HG02840 (cell line): ENCODE measurements around the gene MAPK12.

Experiments
- ATAC-seq: cut with Tn5 transposase; IDR thresholded peaks from one replicate; pipeline ENCODE4 v1.9.1; 2021; ENCODE audit warnings: mild to moderate bottlenecking, moderate library complexity, moderate number of reproducible peaks; ENCODE audit not compliant: unreplicated experiment, low FRiP score

Gene MAPK12

GRCh38 chr22:50299785-50300619 is 38.5 kb upstream of the MAPK12 start:
- ATAC-seq, result no peak

- ATAC-seq, result no peak
These were observed 37.7 kb upstream of the MAPK12 start for GRCh38 chr22:50298937-50299784.

- no peak for ATAC-seq
These were observed 36.8 kb upstream of the MAPK12 start for GRCh38 chr22:50298266-50298637.

GRCh38 chr22:50297510-50298265 is 36.2 kb upstream of the MAPK12 start:
- no peak for ATAC-seq

GRCh38 chr22:50296658-50297490 is 35.4 kb upstream of the MAPK12 start:
- ATAC-seq, result no peak

- ATAC-seq, result no peak
These were observed 32.8 kb upstream of the MAPK12 start for GRCh38 chr22:50294319-50294656.

GRCh38 chr22:50293441-50294318 is 32.2 kb upstream of the MAPK12 start:
- ATAC-seq, result no peak

- no peak for ATAC-seq
These were observed 31.4 kb upstream of the MAPK12 start for GRCh38 chr22:50292643-50293440.

GRCh38 chr22:50289942-50290630 is 28.6 kb upstream of the MAPK12 start:
- no peak for ATAC-seq

GRCh38 chr22:50289151-50289941 is 27.9 kb upstream of the MAPK12 start:
- ATAC-seq, result no peak

GRCh38 chr22:50287731-50288130 is 26.2 kb upstream of the MAPK12 start:
- no peak for ATAC-seq

- ATAC-seq, result no peak
These were observed 25.3 kb upstream of the MAPK12 start for GRCh38 chr22:50286701-50287318.

GRCh38 chr22:50286275-50286674 is 24.8 kb upstream of the MAPK12 start:
- no peak for ATAC-seq

- ATAC-seq, result no peak
These were observed 24.2 kb upstream of the MAPK12 start for GRCh38 chr22:50285568-50286229.

- no peak for ATAC-seq
These were observed 23.0 kb upstream of the MAPK12 start for GRCh38 chr22:50284479-50284878.

GRCh38 chr22:50283821-50284220 is 22.3 kb upstream of the MAPK12 start:
- no peak for ATAC-seq
